Adrenal gland (tissue), 12 donors: ENCODE measurements around the gene NPEPL1. TPM values are rescaled to one million over a fixed set of nuclear protein-coding genes. Genes with fewer than 3 reads are reported as not detected.

Source experiments
- DNase-seq, 7 donors: peaks; one replicate each; pipeline ENCODE4 v3.0.0-alpha.2; 2019 to 2020
- H3K27ac ChIP-seq, 5 donors: fragments of 200-600 bp; sonication (generic) in 4 of 5; 1 replicate in 3 of 5; 2 replicates in 2 of 5; pipeline versions ENCODE4 v1.5.1 to v1.8.0; 2016 to 2020; ENCODE audit warnings: mild to moderate bottlenecking in 1 of 5
- H3K27me3 ChIP-seq: fragments of 200-600 bp; 2 replicates; pipeline ENCODE4 v1.8.0; 2021
- H3K36me3 ChIP-seq, 2 donors: fragments of 200-600 bp; replicated peaks in 1 of 2; 1 replicate in 1 of 2; 2 replicates in 1 of 2; pipeline versions ENCODE4 v1.5.1 to v1.8.0; 2018 to 2022
- H3K4me1 ChIP-seq, 2 donors: fragments of 200-600 bp; replicated peaks in 1 of 2; 1 replicate in 1 of 2; 2 replicates in 1 of 2; pipeline versions ENCODE4 v1.5.1 to v1.8.0; 2018 to 2021
- H3K4me3 ChIP-seq, 4 donors: fragments of 200-600 bp; sonication (generic) in 3 of 4; one replicate each; pipeline ENCODE4 v1.5.1; 2016 to 2018
- H3K9me3 ChIP-seq, 3 donors: fragments of 200-600 bp; sonication (generic) in 1 of 3; replicated peaks in 1 of 3; 1 replicate in 2 of 3; 2 replicates in 1 of 3; pipeline versions ENCODE4 v1.5.1 to v1.8.0; 2016 to 2021
- CTCF ChIP-seq, 6 experiments: fragments of 450-650 bp in 4 of 6; fragments of 200-600 bp in 2 of 6; sonication (generic) in 1 of 6; IDR thresholded peaks; 1 replicate in 5 of 6; 2 replicates in 1 of 6; pipeline versions ENCODE4 v1.5.1 to v1.8.0; 2016 to 2021; ENCODE audit warnings: antibody characterized with exemption in 6 of 6, mild to moderate bottlenecking in 2 of 6, moderate library complexity in 1 of 6
- POLR2A ChIP-seq, 2 donors: fragments of 450-650 bp; IDR thresholded peaks; one replicate each; pipeline ENCODE4 v1.6.1; 2017; ENCODE audit warnings: antibody characterized with exemption in 2 of 2, mild to moderate bottlenecking in 2 of 2, moderate library complexity in 1 of 2
- WGBS, 4 donors: extraction: QIAGEN DNeasy Blood & Tissue Kit in 2 of 4; methylation state at CpG; one replicate each; pipeline versions ENCODE4 v1.1.5 to v1.1.7; 2013 to 2017; 5-methylcytosine and 5-hydroxymethylcytosine counted together
- intact Hi-C, 2 donors: fragments of 100-400 bp; cut with DNase I; formaldehyde crosslinking; loops; one replicate each; pipeline versions ENCODE4 v1.14.1 to v1.15.0; 2022 to 2023
- polyA plus RNA-seq, 3 donors: library from polyadenylated mRNA; stranded (reverse); fragments of 200-250 nt in 2 of 3; fragments of 350-450 nt in 1 of 3; fragmentation: Illumina TruSeq in 1 of 3; extraction: RNeasy Lipid Tissue Mini Kit (QIAGEN cat#74804) in 1 of 3; gene quantifications; one replicate each; pipeline ENCODE4 v1.2.3, GENCODE V29; 2013 to 2014
- total RNA-seq, 9 donors: library from RNA; depleted of rRNA in 4 of 9; stranded (reverse); fragments of >200 nt in 4 of 9; fragments of 120-200 nt in 1 of 9; fragmentation: NEBNext Ultra II Directional in 1 of 9; extraction: Animal tissue kit (Norgen Biotek cat#: 25700) in 1 of 9; gene quantifications; one replicate each; pipeline versions ENCODE4 v1.1.0 to v1.2.4, GENCODE V29; 2013 to 2023
- donor health status: healthy with polysubstance abuse.
- donor health status: Bipolar disorder and iron deficiency.
- donor health status: DM: yes; HTN: yes; CAD: no.
- donor health status: DM: no; HTN: no; CAD: no.
- donor health status: DM: no; HTN: no; CAD: no.
- donor health status: DM: yes; HTN: yes; CAD: no.

The NPEPL1 gene
- total and polyA plus RNA-seq, 12 donors: 9.3 to 158 (median 35.2) TPM

GRCh38 chr20:58698741-58699622 lies 6.4 kb downstream of the NPEPL1 start:
- intact Hi-C loops: no loop called here
- TF ChIP-seq POLR2A (IDR thresholded peaks at IDR 0.05): no peak
- TF ChIP-seq CTCF (IDR thresholded peaks at IDR 0.05): no peak
- no peaks in the 10 kb centered on the region for H3K9me3 ChIP-seq
- H3K27me3 ChIP-seq: no peaks in the 10 kb centered on the region
- no peak overlapping the region for H3K27ac ChIP-seq
- peaks cover 0 to 8% of the 10 kb centered on the region in 2 donors for H3K4me1 ChIP-seq
- peaks cover 0 to 79% of the 10 kb centered on the region in 2 donors for H3K36me3 ChIP-seq
- no peak overlapping the region for H3K4me3 ChIP-seq
- WGBS, 4 donors: 84 to 95% (median 89%) methylated on average over 20 to 27 of the region's 27 CpGs
- peak in 2 of 7 donors; percentile 5 to 11 for DNase-seq

- TF ChIP-seq CTCF (IDR thresholded peaks at IDR 0.05) (no peak), POLR2A (IDR thresholded peaks at IDR 0.05) (no peak)
- no peak overlapping the region for H3K4me3 ChIP-seq
- H3K27ac ChIP-seq: no peak overlapping the region
- intact Hi-C loops: no loop called here
- H3K9me3 ChIP-seq: no peaks in the 10 kb centered on the region
- H3K36me3 ChIP-seq: peaks cover 0 to 81% of the 10 kb centered on the region in 2 donors
- 94 to 98% (median 96%) methylated on average over 7 to 9 of the region's 9 CpGs for WGBS, 4 donors
- peaks cover 0 to 1% of the 10 kb centered on the region in 2 donors for H3K4me1 ChIP-seq
- DNase-seq: peak in 3 of 7 donors; percentile 4 to 8 (median 6)
- H3K27me3 ChIP-seq: no peaks in the 10 kb centered on the region
These were observed 7.1 kb downstream of the NPEPL1 start for GRCh38 chr20:58699623-58700107.

GRCh38 chr20:58700121-58700821 lies 7.7 kb downstream of the NPEPL1 start:
- 88 to 96% (median 91%) methylated on average over 11 of the region's 11 CpGs for WGBS, 4 donors

More at GRCh38 chr20:58700121-58700821, 7.7 kb downstream of the NPEPL1 start:
- DNase-seq: peak in 3 of 7 donors; percentile 4 to 12 (median 10)
- intact Hi-C loops: no loop called here
- no peak overlapping the region for H3K27ac ChIP-seq
- no peaks in the 10 kb centered on the region for H3K27me3 ChIP-seq
- no peaks in the 10 kb centered on the region for H3K9me3 ChIP-seq
- no peaks in the 10 kb centered on the region for H3K4me1 ChIP-seq
- TF ChIP-seq CTCF (IDR thresholded peaks at IDR 0.05): no peak
- no peak for TF ChIP-seq POLR2A (IDR thresholded peaks at IDR 0.05)
- peaks cover 0 to 86% of the 10 kb centered on the region in 2 donors for H3K36me3 ChIP-seq
- no peak overlapping the region for H3K4me3 ChIP-seq
